ENCODE data around the gene DUSP19. TPM values are rescaled to one million over a fixed set of nuclear protein-coding genes. Genes with fewer than 3 reads are reported as not detected.
"Not testable (repeated sequence)": the region's sequence is repeated elsewhere in the genome, so short reads cannot be mapped to it uniquely, and the experiment has no call there.

The DUSP19 gene
- total and polyA plus RNA-seq, 2 experiments from 2014 or later = 1.2 to 4.7 TPM

GRCh38 chr2:183038341-183039300 is 39.9 kb upstream of the DUSP19 start, which contains the start of gene NCKAP1:
NCKAP1 (minus strand) TSS chr2:183038457; CDS start chr2:183038099, 358 bp downstream.
- H2AFZ ChIP-seq = peak within 1 kb of the TSS; percentile 85
- H3K79me2 ChIP-seq = peaks cover 43% of the 10 kb centered on the region
- no peaks in the 10 kb centered on the region for H3K9me3 ChIP-seq (ENCODE audit: low read depth)
- no peaks in the 10 kb centered on the region for H3K9me2 ChIP-seq (replicated peaks; ENCODE audit: insufficient read depth)
- H3K4me2 ChIP-seq = peak within 1 kb of the TSS; percentile 78
- peak within 1 kb of the TSS; percentile 97 for H3K27ac ChIP-seq
- TF ChIP-seq EZH2 (IDR thresholded peaks at IDR 0.05; ENCODE audit: borderline replicate concordance) (no peak), CTCF (IDR thresholded peaks at IDR 0.05; ENCODE audit: poor library complexity) (peak; percentile 71), EZH2phosphoT487 (IDR thresholded peaks at IDR 0.05; ENCODE audit: low read depth, severe bottlenecking, unreplicated experiment) (no peak)
- H3K27me3 ChIP-seq = no peaks in the 10 kb centered on the region
- no peaks in the 10 kb centered on the region for H3K36me3 ChIP-seq (replicated peaks; ENCODE audit: insufficient read depth, low read depth)
- peaks cover 35% of the 10 kb centered on the region for H4K20me1 ChIP-seq (ENCODE audit: insufficient read depth, poor library complexity, severe bottlenecking)
- DNase-seq (ENCODE audit: low spot score) = peak; percentile 95
- H3K4me3 ChIP-seq = peak within 1 kb of the TSS; percentile 74
- peaks cover 13% of the 10 kb centered on the region for H3K4me1 ChIP-seq (ENCODE audit: insufficient read depth)
- 6% methylated on average over 44 of the region's 68 CpGs for whole genome bisulfite sequencing (ENCODE audit: low lambda C conversion rate, missing lambda C conversion rate)

- no peak overlapping the region for H3K4me3 ChIP-seq
- no peaks in the 10 kb centered on the region for H3K9me3 ChIP-seq (ENCODE audit: low read depth)
- H3K27ac ChIP-seq = no peak overlapping the region
- H3K79me2 ChIP-seq = peaks cover 23% of the 10 kb centered on the region
- TF ChIP-seq CTCF (IDR thresholded peaks at IDR 0.05; ENCODE audit: poor library complexity) (no peak), EZH2phosphoT487 (IDR thresholded peaks at IDR 0.05; ENCODE audit: low read depth, severe bottlenecking, unreplicated experiment) (no peak), EZH2 (IDR thresholded peaks at IDR 0.05; ENCODE audit: borderline replicate concordance) (no peak)
- WGBS (ENCODE audit: low lambda C conversion rate, missing lambda C conversion rate) = 94% methylated on average over 2 of the region's 2 CpGs
- no peaks in the 10 kb centered on the region for H3K36me3 ChIP-seq (replicated peaks; ENCODE audit: insufficient read depth, low read depth)
- H3K4me1 ChIP-seq (ENCODE audit: insufficient read depth) = peaks cover 13% of the 10 kb centered on the region
- H3K27me3 ChIP-seq = no peaks in the 10 kb centered on the region
- H3K4me2 ChIP-seq = no peak overlapping the region
- H4K20me1 ChIP-seq (ENCODE audit: insufficient read depth, poor library complexity, severe bottlenecking) = peaks cover 15% of the 10 kb centered on the region
- no peak overlapping the region for H2AFZ ChIP-seq
- H3K9me2 ChIP-seq (replicated peaks; ENCODE audit: insufficient read depth) = no peaks in the 10 kb centered on the region
- DNase-seq (ENCODE audit: low spot score) = no peak
Observed at GRCh38 chr2:183040604-183041003, 37.9 kb upstream of the DUSP19 start.

DNA sequence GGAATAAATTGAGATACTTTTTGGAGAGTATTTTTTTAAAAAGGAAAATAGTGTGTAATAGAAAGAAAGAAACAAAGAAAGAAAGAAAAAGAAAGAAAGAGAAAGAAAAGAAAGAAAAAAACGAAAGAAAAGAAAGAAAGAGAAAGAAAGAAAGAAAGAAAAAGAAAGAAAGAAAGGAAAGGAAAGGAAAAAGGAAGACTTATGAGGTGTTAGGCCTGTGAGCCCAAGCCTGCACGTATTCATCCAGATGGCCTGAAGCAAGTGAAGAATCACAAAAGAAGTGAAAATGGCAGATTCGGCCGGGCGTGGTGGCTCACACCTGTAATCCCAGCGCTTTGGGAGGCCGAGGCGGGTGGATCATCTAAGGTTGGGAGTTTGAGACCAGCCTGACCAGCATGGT is 35.0 kb upstream of the DUSP19 start:
- H3K4me1 ChIP-seq (ENCODE audit: insufficient read depth); H3K27me3 ChIP-seq: not testable (repeated sequence)

DNA sequence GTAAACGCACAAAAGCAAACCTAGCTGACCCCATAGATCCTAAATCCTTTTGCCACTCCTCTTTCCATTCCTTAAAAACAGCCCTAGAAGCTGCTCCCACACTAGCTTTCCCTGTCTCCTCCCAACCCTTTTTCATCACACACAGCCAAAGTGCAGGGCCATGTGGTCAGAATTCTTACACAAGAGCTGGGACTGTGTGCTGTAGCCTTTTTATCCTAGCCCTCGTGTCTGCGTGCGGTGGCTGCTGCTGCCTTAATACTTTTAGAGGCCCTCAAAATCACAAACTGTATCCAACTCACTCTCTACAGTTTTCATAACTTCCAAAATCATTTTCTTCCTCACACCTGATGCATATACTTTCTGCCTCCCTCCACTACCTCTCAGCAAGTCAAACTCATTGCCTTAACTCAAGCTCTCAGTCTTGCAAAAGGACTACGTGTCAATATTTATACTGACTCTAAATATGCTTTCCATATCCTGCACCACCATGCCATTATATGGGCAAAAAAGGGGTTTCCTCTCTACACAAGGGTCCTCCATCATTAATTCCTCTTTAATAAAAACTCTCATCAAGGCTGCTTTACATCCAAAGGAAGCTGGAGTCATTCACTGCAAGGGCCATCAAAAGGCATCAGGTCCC is 30.9 kb upstream of the DUSP19 start:
- H3K27ac ChIP-seq; H3K27me3 ChIP-seq; H3K79me2 ChIP-seq; DNase-seq (ENCODE audit: low spot score); H3K4me2 ChIP-seq; H2AFZ ChIP-seq; H4K20me1 ChIP-seq (ENCODE audit: insufficient read depth, poor library complexity, severe bottlenecking); H3K36me3 ChIP-seq (replicated peaks; ENCODE audit: insufficient read depth, low read depth); H3K9me3 ChIP-seq (ENCODE audit: low read depth); H3K4me3 ChIP-seq; H3K9me2 ChIP-seq (replicated peaks; ENCODE audit: insufficient read depth); H3K4me1 ChIP-seq (ENCODE audit: insufficient read depth): not testable (repeated sequence)
- 81% methylated on average over 5 of the region's 5 CpGs for WGBS (ENCODE audit: low lambda C conversion rate, missing lambda C conversion rate)

More for the DNA sequence above, 35.0 kb upstream of the DUSP19 start:
- not testable (repeated sequence) for H4K20me1 ChIP-seq (ENCODE audit: insufficient read depth, poor library complexity, severe bottlenecking); H3K27ac ChIP-seq; H3K79me2 ChIP-seq; H3K4me2 ChIP-seq; H3K9me2 ChIP-seq (replicated peaks; ENCODE audit: insufficient read depth); H2AFZ ChIP-seq; DNase-seq (ENCODE audit: low spot score); H3K9me3 ChIP-seq (ENCODE audit: low read depth); H3K36me3 ChIP-seq (replicated peaks; ENCODE audit: insufficient read depth, low read depth); H3K4me3 ChIP-seq
- WGBS (ENCODE audit: low lambda C conversion rate, missing lambda C conversion rate) = 90% methylated on average over 8 of the region's 8 CpGs

All from hepatocyte (in vitro differentiated cells).